Head of caudate nucleus (tissue), 42 donors: ENCODE results near the gene UBE2A.

ENCODE experiments used
- DNase-seq, 42 donors: peaks; one replicate each; pipeline versions ENCODE4 v3.0.0 to v3.0.0-alpha.2; 2020 to 2021; ENCODE audit warnings: mixed read lengths in 7 of 42
- intact Hi-C: fragments of 100-400 bp; cut with DNase I; formaldehyde crosslinking; loops from one replicate; pipeline ENCODE4 v1.15.0; 2022

UBE2A gene

GRCh38 chrX:119574394-119575266 is at the start of gene UBE2A:
Gene UBE2A (plus strand): TSS chrX:119574563. CDS start chrX:119574712, 149 bp downstream.
- peak; percentile 71 to 94 (median 84) for DNase-seq
- intact Hi-C loops, result loop anchor here (5.0 kb wide), 1 partner anchor 33 kb away; the partner anchor contains the start of gene NKRF

- intact Hi-C loops, result no loop called here
- no peak for DNase-seq
Observed at GRCh38 chrX:119529345-119530276, 44.8 kb upstream of the UBE2A start.

GRCh38 chrX:119537487-119537886 is 36.9 kb upstream of the UBE2A start:
- DNase-seq, result no peak
- intact Hi-C loops, result no loop called here

GRCh38 chrX:119539872-119540271 is 34.5 kb upstream of the UBE2A start:
- no peak for DNase-seq
- intact Hi-C loops, result no loop called here

GRCh38 chrX:119541188-119541587 is 33.2 kb upstream of the UBE2A start:
- intact Hi-C loops, result no loop called here
- no peak for DNase-seq

- DNase-seq, result no peak
- intact Hi-C loops, result no loop called here
Observed at GRCh38 chrX:119549327-119550016, 24.9 kb upstream of the UBE2A start.

- intact Hi-C loops, result no loop called here
- no peak for DNase-seq
Observed at GRCh38 chrX:119552508-119552907, 21.9 kb upstream of the UBE2A start.

GRCh38 chrX:119565107-119565663 is 9.2 kb upstream of the UBE2A start, which contains the start of gene STEEP1:
Gene STEEP1 (minus strand): TSS chrX:119565409. CDS start chrX:119565355, 54 bp downstream.
- peak; percentile 64 to 93 (median 84) for DNase-seq
- intact Hi-C loops, result no loop called here

- DNase-seq, result peak in 28 of 42 donors; percentile 4 to 61 (median 28)
- intact Hi-C loops, result loop anchor here (5.0 kb wide), 1 partner anchor 37 kb away; the partner anchor contains the start of gene NKRF
Observed at GRCh38 chrX:119570351-119570835, 4.0 kb upstream of the UBE2A start.

GRCh38 chrX:119573222-119573621 is 1.1 kb upstream of the UBE2A start:
- DNase-seq, result no peak
- intact Hi-C loops, result loop anchor here (5.0 kb wide), 1 partner anchor 34 kb away; the partner anchor contains the start of gene NKRF

GRCh38 chrX:119573840-119574393 is 446 bp upstream of the UBE2A start:
- peak in 12 of 42 donors; percentile 6 to 29 (median 17) for DNase-seq
- intact Hi-C loops, result loop anchor here (5.0 kb wide), 1 partner anchor 33 kb away; the partner anchor contains the start of gene NKRF

- no peak for DNase-seq
- intact Hi-C loops, result no loop called here
Observed at GRCh38 chrX:119579414-119579813, 5.1 kb downstream of the UBE2A start.

- intact Hi-C loops, result no loop called here
- DNase-seq, result no peak
Observed at GRCh38 chrX:119583431-119584059, 9.2 kb downstream of the UBE2A start.

- no peak for DNase-seq
- intact Hi-C loops, result no loop called here
Observed at GRCh38 chrX:119589810-119590209, 15.4 kb downstream of the UBE2A start.

GRCh38 chrX:119602701-119603255 is 28.4 kb downstream of the UBE2A start:
- DNase-seq, result no peak
- intact Hi-C loops, result no loop called here

- intact Hi-C loops, result loop anchor here (5.0 kb wide), 1 partner anchor 33 kb away; the partner anchor contains the start of gene UBE2A
- DNase-seq, result peak in 5 of 42 donors; percentile 8 to 42 (median 35)
Observed at GRCh38 chrX:119604766-119605463, 30.6 kb downstream of the UBE2A start.
